CD4-positive, alpha-beta memory T cell (primary cell): ENCODE data around the gene CENPW. TPM values are rescaled to one million over a fixed set of nuclear protein-coding genes. Genes with fewer than 3 reads are reported as not detected.

Experiments used
- CTCF ChIA-PET: fragments of 350-600 bp; sonication (Branson Sonifier 250); formaldehyde crosslinking; loops from one replicate; lab custom pipeline; 2021; ENCODE audit warnings: inconsistent platforms; ENCODE audit not compliant: partially characterized antibody; lab: Charles Lee
- POLR2A ChIA-PET: fragments of 350-600 bp; sonication (Branson Sonifier 250); formaldehyde crosslinking; loops from one replicate; lab custom pipeline; 2021; ENCODE audit not compliant: partially characterized antibody; lab: Charles Lee
- DNase-seq, 5 donors: peaks; one replicate each; pipeline versions ENCODE4 v3.0.0 to v3.0.0-alpha.2; 2020 to 2022; ENCODE audit warnings: mixed read lengths in 1 of 5
- H3K27ac ChIP-seq: one replicate; pipeline ENCODE4 v1.7.0; 2013; ENCODE audit warnings: low read depth, low read length
- H3K27me3 ChIP-seq: 2 replicates; pipeline ENCODE4 v1.7.0; 2013; ENCODE audit warnings: mild to moderate bottlenecking, low read length, moderate library complexity; ENCODE audit not compliant: insufficient read depth
- H3K36me3 ChIP-seq: 2 replicates; pipeline ENCODE4 v1.7.0; 2013; ENCODE audit warnings: mild to moderate bottlenecking, low read length, moderate library complexity; ENCODE audit not compliant: insufficient read depth
- H3K4me1 ChIP-seq: 2 replicates; pipeline ENCODE4 v1.7.0; 2013; ENCODE audit warnings: mild to moderate bottlenecking, low read length, moderate library complexity; ENCODE audit not compliant: insufficient read depth
- H3K4me3 ChIP-seq, 2 donors: one replicate each; pipeline ENCODE4 v1.7.0; 2013; ENCODE audit warnings: low read length in 2 of 2, mild to moderate bottlenecking in 1 of 2
- H3K9me3 ChIP-seq, 2 donors: one replicate each; pipeline ENCODE4 v1.7.0; 2013; ENCODE audit warnings: low read length in 2 of 2, control low read depth in 1 of 2; ENCODE audit not compliant: control insufficient read depth in 1 of 2
- H3K27ac Mint-ChIP-seq, 7 donors: one replicate each; pipeline ENCODE4 v1.8.0; 2020 to 2021; ENCODE audit warnings: mixed read lengths in 7 of 7, mild to moderate bottlenecking in 6 of 7, inconsistent platforms in 3 of 7, moderate library complexity in 3 of 7
- H3K27me3 Mint-ChIP-seq, 2 donors: one replicate each; pipeline ENCODE4 v1.8.0; 2020 to 2021; ENCODE audit warnings: mixed read lengths in 2 of 2
- H3K36me3 Mint-ChIP-seq, 2 donors: one replicate each; pipeline ENCODE4 v1.8.0; 2020 to 2021; ENCODE audit warnings: mixed read lengths in 2 of 2, inconsistent platforms in 1 of 2, mild to moderate bottlenecking in 1 of 2
- H3K4me1 Mint-ChIP-seq, 4 donors: one replicate each; pipeline ENCODE4 v1.8.0; 2020 to 2021; ENCODE audit warnings: mixed read lengths in 4 of 4, mild to moderate bottlenecking in 1 of 4
- H3K4me3 Mint-ChIP-seq, 8 donors: one replicate each; pipeline ENCODE4 v1.8.0; 2020 to 2021; ENCODE audit warnings: mixed read lengths in 8 of 8, mild to moderate bottlenecking in 7 of 8, moderate library complexity in 6 of 8, inconsistent platforms in 3 of 8
- H3K9me3 Mint-ChIP-seq, 8 donors: one replicate each; pipeline ENCODE4 v1.8.0; 2020 to 2021; ENCODE audit warnings: mixed read lengths in 8 of 8, mild to moderate bottlenecking in 5 of 8, inconsistent platforms in 3 of 8, moderate library complexity in 1 of 8
- intact Hi-C: fragments of 100-400 bp; cut with micrococcal nuclease; formaldehyde crosslinking; loops from one replicate; pipeline ENCODE4 v1.15.1; 2023
- polyA plus RNA-seq, 2 donors: library from polyadenylated mRNA; unstranded; fragments of 300-500 nt; fragmentation: Illumina TruSeq; gene quantifications; one replicate each; pipeline ENCODE4 v1.2.3, GENCODE V29; 2021
- total RNA-seq, 2 experiments: library from RNA; stranded (reverse); gene quantifications; one replicate each; pipeline ENCODE4 v1.2.3, GENCODE V29; 2021

Gene CENPW
- total and polyA plus RNA-seq, 4 experiments from 2014 or later: 1.4 to 2.9 (median 1.6) TPM

GRCh38 chr6:126372626-126373025, 32.7 kb downstream of the CENPW start:
- H3K4me1 Mint-ChIP-seq: no peaks in the 10 kb centered on the region
- H3K27me3 Mint-ChIP-seq: no peaks in the 10 kb centered on the region
- Histone ChIP-seq H3K9me3 (no peaks in the 10 kb centered on the region), H3K27me3 (no peaks in the 10 kb centered on the region), H3K4me3 (no peak overlapping the region), H3K27ac (no peak overlapping the region), H3K4me1 (no peaks in the 10 kb centered on the region), H3K36me3 (no peaks in the 10 kb centered on the region)
- DNase-seq: no peak
- no peak overlapping the region for H3K27ac Mint-ChIP-seq
- intact Hi-C loops: no loop called here
- H3K36me3 Mint-ChIP-seq: no peaks in the 10 kb centered on the region
- ChIA-PET POLR2A (no interaction called here), CTCF (no interaction called here)
- no peaks in the 10 kb centered on the region for H3K9me3 Mint-ChIP-seq
- no peak overlapping the region for H3K4me3 Mint-ChIP-seq

- Histone ChIP-seq H3K27me3 (no peaks in the 10 kb centered on the region), H3K4me1 (no peaks in the 10 kb centered on the region), H3K9me3 (no peaks in the 10 kb centered on the region), H3K27ac (no peak overlapping the region), H3K4me3 (no peak overlapping the region), H3K36me3 (no peaks in the 10 kb centered on the region)
- intact Hi-C loops: no loop called here
- Mint-ChIP-seq H3K27me3 (no peaks in the 10 kb centered on the region), H3K27ac (no peak overlapping the region), H3K4me1 (no peaks in the 10 kb centered on the region), H3K36me3 (no peaks in the 10 kb centered on the region), H3K9me3 (no peaks in the 10 kb centered on the region), H3K4me3 (no peak overlapping the region)
- DNase-seq: no peak
- CTCF ChIA-PET: no interaction called here
- POLR2A ChIA-PET: no interaction called here
These were observed 33.4 kb downstream of the CENPW start for GRCh38 chr6:126373344-126373743.

DNA sequence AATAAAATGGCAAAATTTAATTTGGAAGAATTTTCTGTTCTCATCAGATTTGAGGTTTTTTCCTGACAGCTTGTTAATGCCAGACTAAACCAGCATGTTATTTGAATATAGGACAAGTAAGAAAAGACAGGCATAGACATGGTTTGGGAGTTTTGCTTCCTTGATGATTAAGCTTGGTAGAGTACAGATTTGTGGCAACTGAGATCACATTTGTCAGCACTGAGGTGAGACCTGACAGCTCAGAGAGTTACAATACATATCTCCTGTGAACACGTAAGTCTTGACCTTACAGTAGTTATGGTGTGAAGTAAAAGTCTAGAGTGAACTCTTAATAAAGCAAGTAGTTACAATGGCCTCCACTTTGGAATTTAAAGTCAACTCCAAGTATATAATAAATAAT, 34.5 kb downstream of the CENPW start:
- Mint-ChIP-seq H3K27me3 (no peaks in the 10 kb centered on the region), H3K4me3 (no peak overlapping the region), H3K4me1 (no peaks in the 10 kb centered on the region), H3K9me3 (no peaks in the 10 kb centered on the region), H3K36me3 (no peaks in the 10 kb centered on the region), H3K27ac (no peak overlapping the region)
- Histone ChIP-seq H3K36me3 (no peaks in the 10 kb centered on the region), H3K4me3 (no peak overlapping the region), H3K27me3 (no peaks in the 10 kb centered on the region), H3K4me1 (no peaks in the 10 kb centered on the region), H3K27ac (no peak overlapping the region), H3K9me3 (no peaks in the 10 kb centered on the region)
- intact Hi-C loops: no loop called here
- ChIA-PET CTCF (no interaction called here), POLR2A (no interaction called here)
- DNase-seq: no peak

- no peak overlapping the region for H3K4me3 ChIP-seq
- Mint-ChIP-seq H3K9me3 (peaks cover 0 to 10% (median 2%) of the 10 kb centered on the region in 8 donors), H3K4me3 (no peak overlapping the region), H3K36me3 (peaks cover 0 to 1% of the 10 kb centered on the region in 2 donors), H3K27ac (no peak overlapping the region), H3K4me1 (no peaks in the 10 kb centered on the region), H3K27me3 (no peaks in the 10 kb centered on the region)
- intact Hi-C loops: no loop called here
- H3K27ac ChIP-seq: no peak overlapping the region
- H3K27me3 ChIP-seq: no peaks in the 10 kb centered on the region
- H3K36me3 ChIP-seq: no peaks in the 10 kb centered on the region
- H3K4me1 ChIP-seq: no peaks in the 10 kb centered on the region
- no peak for DNase-seq
- CTCF ChIA-PET: no interaction called here
- POLR2A ChIA-PET: no interaction called here
- no peaks in the 10 kb centered on the region for H3K9me3 ChIP-seq
These were observed 36.8 kb downstream of the CENPW start for GRCh38 chr6:126376682-126377081.

GRCh38 chr6:126377594-126378153, 37.8 kb downstream of the CENPW start:
- POLR2A ChIA-PET: no interaction called here
- peaks cover 0 to 17% (median 4%) of the 10 kb centered on the region in 8 donors for H3K9me3 Mint-ChIP-seq
- no peak for DNase-seq

GRCh38 chr6:126380072-126380583, 40.2 kb downstream of the CENPW start:
- Mint-ChIP-seq H3K36me3 (peaks cover 1 to 4% of the 10 kb centered on the region in 2 donors), H3K4me1 (no peaks in the 10 kb centered on the region), H3K27me3 (no peaks in the 10 kb centered on the region), H3K9me3 (peaks cover 5 to 41% (median 20%) of the 10 kb centered on the region in 8 donors), H3K4me3 (no peak overlapping the region), H3K27ac (no peak overlapping the region)
- intact Hi-C loops: no loop called here
- ChIA-PET POLR2A (no interaction called here), CTCF (no interaction called here)
- H3K4me1 ChIP-seq: no peaks in the 10 kb centered on the region
- H3K4me3 ChIP-seq: no peak overlapping the region
- no peaks in the 10 kb centered on the region for H3K27me3 ChIP-seq
- no peak for DNase-seq
- H3K9me3 ChIP-seq: no peaks in the 10 kb centered on the region
- H3K27ac ChIP-seq: no peak overlapping the region
- H3K36me3 ChIP-seq: no peaks in the 10 kb centered on the region

More at GRCh38 chr6:126377594-126378153, 37.8 kb downstream of the CENPW start:
- CTCF ChIA-PET: no interaction called here
- Mint-ChIP-seq H3K27me3 (no peaks in the 10 kb centered on the region), H3K36me3 (peaks cover 0 to 1% of the 10 kb centered on the region in 2 donors), H3K4me1 (no peaks in the 10 kb centered on the region), H3K4me3 (no peak overlapping the region), H3K27ac (no peak overlapping the region)
- Histone ChIP-seq H3K27me3 (no peaks in the 10 kb centered on the region), H3K27ac (no peak overlapping the region), H3K4me1 (no peaks in the 10 kb centered on the region), H3K4me3 (no peak overlapping the region), H3K9me3 (no peaks in the 10 kb centered on the region), H3K36me3 (no peaks in the 10 kb centered on the region)
- intact Hi-C loops: no loop called here

DNA sequence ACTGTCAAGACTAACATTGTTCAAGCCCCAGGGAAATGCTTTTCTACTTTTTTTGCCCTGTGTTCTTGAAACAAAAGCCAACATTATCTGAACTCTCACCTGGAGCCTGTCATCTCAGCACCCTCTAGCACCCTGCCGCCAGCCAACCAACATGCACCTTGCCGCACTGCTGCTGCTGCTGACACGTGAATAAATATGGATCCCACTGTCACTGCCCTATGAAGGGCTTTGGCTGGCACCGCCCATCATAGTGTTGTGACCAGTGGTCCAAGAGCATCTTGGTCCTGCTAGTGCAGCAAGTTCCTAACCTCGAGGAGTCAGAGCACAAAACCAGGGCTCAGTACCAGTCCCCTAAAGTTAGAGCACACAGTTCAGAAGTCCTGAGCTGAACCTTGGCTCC, 41.6 kb downstream of the CENPW start:
- Mint-ChIP-seq H3K36me3 (peaks cover 1 to 4% of the 10 kb centered on the region in 2 donors), H3K27ac (no peak overlapping the region), H3K4me1 (no peaks in the 10 kb centered on the region), H3K27me3 (no peaks in the 10 kb centered on the region), H3K9me3 (peaks cover 5 to 41% (median 22%) of the 10 kb centered on the region in 8 donors), H3K4me3 (no peak overlapping the region)
- no peak for DNase-seq
- ChIA-PET CTCF (no interaction called here), POLR2A (no interaction called here)
- H3K27ac ChIP-seq: no peak overlapping the region
- no peaks in the 10 kb centered on the region for H3K9me3 ChIP-seq
- no peak overlapping the region for H3K4me3 ChIP-seq
- no peaks in the 10 kb centered on the region for H3K4me1 ChIP-seq
- no peaks in the 10 kb centered on the region for H3K27me3 ChIP-seq
- no peaks in the 10 kb centered on the region for H3K36me3 ChIP-seq
- intact Hi-C loops: no loop called here
